Activated CD8-positive, alpha-beta T cell treated with anti-CD3 and anti-CD28 coated beads, Interleukin-2, amount 10 ng/mL, durations not matched to agents 7 days and 5 days (primary cell): ENCODE measurements around the gene RGP1. TPM values are rescaled to one million over a fixed set of nuclear protein-coding genes. Genes with fewer than 3 reads are reported as not detected.

Source experiments
- ATAC-seq: fragments of 150-1000 bp; cut with Tn5 transposase; one replicate; pipeline ENCODE4 v1.10.0; 2021; ENCODE audit warnings: moderate library complexity
- CTCF ChIA-PET: fragments of 350-600 bp; sonication (Branson Sonifier 250); formaldehyde crosslinking; loops from one replicate; lab custom pipeline; 2021; ENCODE audit warnings: antibody characterized with exemption; lab: Charles Lee
- POLR2A ChIA-PET: fragments of 350-600 bp; sonication (Branson Sonifier 250); formaldehyde crosslinking; loops from one replicate; lab custom pipeline; 2021; ENCODE audit warnings: antibody characterized with exemption; lab: Charles Lee
- DNase-seq: peaks from one replicate; pipeline ENCODE4 v3.0.0-alpha.2; 2020
- H3K27ac Mint-ChIP-seq: one replicate; pipeline ENCODE4 v1.8.0; 2021; ENCODE audit warnings: mild to moderate bottlenecking, mixed read lengths
- H3K27me3 Mint-ChIP-seq: one replicate; pipeline ENCODE4 v1.8.0; 2021; ENCODE audit warnings: low read depth, mixed read lengths
- H3K36me3 Mint-ChIP-seq: one replicate; pipeline ENCODE4 v1.8.0; 2021; ENCODE audit warnings: low read depth, mixed read lengths
- H3K4me1 Mint-ChIP-seq: one replicate; pipeline ENCODE4 v1.8.0; 2021; ENCODE audit warnings: low read depth, mixed read lengths
- H3K4me3 Mint-ChIP-seq: one replicate; pipeline ENCODE4 v1.8.0; 2021; ENCODE audit warnings: mild to moderate bottlenecking, mixed read lengths
- H3K9me3 Mint-ChIP-seq: one replicate; pipeline ENCODE4 v1.8.0; 2022; ENCODE audit warnings: mixed read lengths; ENCODE audit not compliant: insufficient read depth
- total RNA-seq, 2 experiments: library from RNA; stranded (reverse); gene quantifications; one replicate each; pipeline ENCODE4 v1.2.3, GENCODE V29; 2021

RGP1 gene
- total RNA-seq, 2 experiments from 2014 or later: 22.1 to 22.9 TPM

- Mint-ChIP-seq H3K4me3 (no peak overlapping the region), H3K36me3 (peaks cover 82% of the 10 kb centered on the region)
Measured at GRCh38 chr9:35711501-35712428, 37.3 kb upstream of the RGP1 start.

GRCh38 chr9:35712762-35713400, 36.2 kb upstream of the RGP1 start:
- Mint-ChIP-seq H3K27ac (no peak overlapping the region), H3K4me1 (peaks cover 3% of the 10 kb centered on the region), H3K4me3 (no peak overlapping the region), H3K27me3 (no peaks in the 10 kb centered on the region), H3K36me3 (peaks cover 82% of the 10 kb centered on the region), H3K9me3 (no peaks in the 10 kb centered on the region)
- CTCF ChIA-PET: interaction anchor here (1.0 to 23.9 kb wide), 4 partner anchors 15 to 54 kb away, joined by 3 to 209 read pairs (median 10); no protein-coding TSS in a partner anchor
- ATAC-seq (no peak), DNase-seq (no peak)
- POLR2A ChIA-PET: interaction anchor here (0.6 to 1.3 kb wide), 2 partner anchors 19 to 57 kb away, joined by 3 read pairs; partner anchors contain the start of gene CREB3

More at GRCh38 chr9:35711501-35712428, 37.3 kb upstream of the RGP1 start:
- H3K4me1 Mint-ChIP-seq: peaks cover 3% of the 10 kb centered on the region
- no peaks in the 10 kb centered on the region for H3K9me3 Mint-ChIP-seq
- DNase-seq (no peak), ATAC-seq (no peak)
- peak overlapping the region; percentile 45 for H3K27ac Mint-ChIP-seq
- POLR2A ChIA-PET: interaction anchor here (0.6 kb wide), 1 partner anchor 58 kb away, joined by 3 read pairs; no protein-coding TSS in a partner anchor
- CTCF ChIA-PET: interaction anchor here (1.2 to 23.9 kb wide), 3 partner anchors 16 to 53 kb away, joined by 3 to 209 read pairs (median 16); no protein-coding TSS in a partner anchor
- H3K27me3 Mint-ChIP-seq: no peaks in the 10 kb centered on the region

- CTCF ChIA-PET: interaction anchor here (1.0 to 23.9 kb wide), 4 partner anchors 14 to 96 kb away, joined by 3 to 209 read pairs (median 10); no protein-coding TSS in a partner anchor
- no peaks in the 10 kb centered on the region for H3K9me3 Mint-ChIP-seq
- H3K27ac Mint-ChIP-seq: no peak overlapping the region
- H3K36me3 Mint-ChIP-seq: peaks cover 82% of the 10 kb centered on the region
- H3K4me1 Mint-ChIP-seq: peaks cover 3% of the 10 kb centered on the region
- ATAC-seq (no peak), DNase-seq (no peak)
- POLR2A ChIA-PET: interaction anchor here (1.3 kb wide), 1 partner anchor 19 kb away, joined by 3 read pairs; the partner anchor contains the start of gene CREB3
- no peaks in the 10 kb centered on the region for H3K27me3 Mint-ChIP-seq
- H3K4me3 Mint-ChIP-seq: no peak overlapping the region
Measured at GRCh38 chr9:35713578-35713977, 35.5 kb upstream of the RGP1 start.

GRCh38 chr9:35714123-35714522, 35.0 kb upstream of the RGP1 start:
- ChIA-PET CTCF (interaction anchor here (1.0 to 23.9 kb wide), 4 partner anchors 13 to 97 kb away, joined by 3 to 209 read pairs (median 10); no protein-coding TSS in a partner anchor), POLR2A (interaction anchor here (1.7 kb wide), 1 partner anchor 12 kb away, joined by 6 read pairs; no protein-coding TSS in a partner anchor)
- Mint-ChIP-seq H3K4me3 (no peak overlapping the region), H3K27ac (no peak overlapping the region), H3K4me1 (peaks cover 3% of the 10 kb centered on the region), H3K36me3 (peaks cover 79% of the 10 kb centered on the region), H3K9me3 (no peaks in the 10 kb centered on the region), H3K27me3 (no peaks in the 10 kb centered on the region)
- DNase-seq: no peak
- ATAC-seq: no peak

- ChIA-PET POLR2A (interaction anchor here (0.7 to 1.7 kb wide), 3 partner anchors 9 to 68 kb away, joined by 3 to 6 read pairs (median 4); no protein-coding TSS in a partner anchor), CTCF (interaction anchor here (1.2 to 23.9 kb wide), 3 partner anchors 13 to 98 kb away, joined by 3 to 209 read pairs (median 16); no protein-coding TSS in a partner anchor)
- H3K27ac Mint-ChIP-seq: no peak overlapping the region
- peaks cover 3% of the 10 kb centered on the region for H3K4me1 Mint-ChIP-seq
- peaks cover 82% of the 10 kb centered on the region for H3K36me3 Mint-ChIP-seq
- ATAC-seq (no peak), DNase-seq (no peak)
- H3K4me3 Mint-ChIP-seq: no peak overlapping the region
- no peaks in the 10 kb centered on the region for H3K9me3 Mint-ChIP-seq
- no peaks in the 10 kb centered on the region for H3K27me3 Mint-ChIP-seq
Measured at GRCh38 chr9:35714579-35715252, 34.4 kb upstream of the RGP1 start.

- peaks cover 83% of the 10 kb centered on the region for H3K36me3 Mint-ChIP-seq
- DNase-seq (no peak), ATAC-seq (no peak)
- ChIA-PET POLR2A (no interaction called here), CTCF (interaction anchor here (0.9 to 23.9 kb wide), 3 partner anchors 10 to 20 kb away, joined by 3 to 209 read pairs (median 6); no protein-coding TSS in a partner anchor)
- H3K27me3 Mint-ChIP-seq: no peaks in the 10 kb centered on the region
- H3K4me3 Mint-ChIP-seq: no peak overlapping the region
- H3K9me3 Mint-ChIP-seq: no peaks in the 10 kb centered on the region
- peak overlapping the region; percentile 41 for H3K27ac Mint-ChIP-seq
- H3K4me1 Mint-ChIP-seq: peaks cover 3% of the 10 kb centered on the region
Measured at GRCh38 chr9:35716230-35716629, 32.9 kb upstream of the RGP1 start.

- peaks cover 85% of the 10 kb centered on the region for H3K36me3 Mint-ChIP-seq
- peaks cover 3% of the 10 kb centered on the region for H3K4me1 Mint-ChIP-seq
- no peaks in the 10 kb centered on the region for H3K9me3 Mint-ChIP-seq
- ATAC-seq: no peak
- no peaks in the 10 kb centered on the region for H3K27me3 Mint-ChIP-seq
- ChIA-PET POLR2A (interaction anchor here (0.6 to 1.1 kb wide), 2 partner anchors 15 to 554 kb away, joined by 3 read pairs; partner anchors contain the start of genes CREB3 and TLN1), CTCF (interaction anchor here (1.2 to 23.9 kb wide), 3 partner anchors 11 to 21 kb away, joined by 4 to 209 read pairs (median 6); partner anchors contain the start of genes CREB3 and TLN1)
- DNase-seq: no peak
- no peak overlapping the region for H3K4me3 Mint-ChIP-seq
- no peak overlapping the region for H3K27ac Mint-ChIP-seq
Measured at GRCh38 chr9:35717132-35717870, 31.8 kb upstream of the RGP1 start.

- DNase-seq: no peak
- Mint-ChIP-seq H3K9me3 (no peaks in the 10 kb centered on the region), H3K27me3 (no peaks in the 10 kb centered on the region), H3K4me3 (no peak overlapping the region), H3K27ac (no peak overlapping the region), H3K4me1 (peaks cover 3% of the 10 kb centered on the region), H3K36me3 (peaks cover 86% of the 10 kb centered on the region)
- CTCF ChIA-PET: interaction anchor here (1.1 to 23.9 kb wide), 2 partner anchors 9 to 23 kb away, joined by 3 to 209 read pairs; no protein-coding TSS in a partner anchor
- ATAC-seq: no peak
- POLR2A ChIA-PET: no interaction called here
Measured at GRCh38 chr9:35718721-35719511, 30.2 kb upstream of the RGP1 start.

- DNase-seq (no peak), ATAC-seq (no peak)
- H3K36me3 Mint-ChIP-seq: peaks cover 86% of the 10 kb centered on the region
- no peaks in the 10 kb centered on the region for H3K9me3 Mint-ChIP-seq
- CTCF ChIA-PET: interaction anchor here (2.1 to 23.9 kb wide), 2 partner anchors 12 to 23 kb away, joined by 6 to 209 read pairs; partner anchors contain the start of genes CREB3 and TLN1
- H3K4me3 Mint-ChIP-seq: no peak overlapping the region
- POLR2A ChIA-PET: no interaction called here
- H3K4me1 Mint-ChIP-seq: peaks cover 3% of the 10 kb centered on the region
- H3K27ac Mint-ChIP-seq: no peak overlapping the region
- no peaks in the 10 kb centered on the region for H3K27me3 Mint-ChIP-seq
Measured at GRCh38 chr9:35719546-35719945, 29.5 kb upstream of the RGP1 start.
